HG02885 (cell line): ENCODE results near the gene LGI1.

ENCODE experiments used
- ATAC-seq: cut with Tn5 transposase; IDR thresholded peaks from one replicate; pipeline ENCODE4 v1.9.1; 2021; ENCODE audit warnings: mild to moderate bottlenecking; ENCODE audit not compliant: unreplicated experiment, poor library complexity

LGI1 gene

GRCh38 chr10:93841961-93842360 lies 84.2 kb downstream of the LGI1 start:
- no peak for ATAC-seq

DNA sequence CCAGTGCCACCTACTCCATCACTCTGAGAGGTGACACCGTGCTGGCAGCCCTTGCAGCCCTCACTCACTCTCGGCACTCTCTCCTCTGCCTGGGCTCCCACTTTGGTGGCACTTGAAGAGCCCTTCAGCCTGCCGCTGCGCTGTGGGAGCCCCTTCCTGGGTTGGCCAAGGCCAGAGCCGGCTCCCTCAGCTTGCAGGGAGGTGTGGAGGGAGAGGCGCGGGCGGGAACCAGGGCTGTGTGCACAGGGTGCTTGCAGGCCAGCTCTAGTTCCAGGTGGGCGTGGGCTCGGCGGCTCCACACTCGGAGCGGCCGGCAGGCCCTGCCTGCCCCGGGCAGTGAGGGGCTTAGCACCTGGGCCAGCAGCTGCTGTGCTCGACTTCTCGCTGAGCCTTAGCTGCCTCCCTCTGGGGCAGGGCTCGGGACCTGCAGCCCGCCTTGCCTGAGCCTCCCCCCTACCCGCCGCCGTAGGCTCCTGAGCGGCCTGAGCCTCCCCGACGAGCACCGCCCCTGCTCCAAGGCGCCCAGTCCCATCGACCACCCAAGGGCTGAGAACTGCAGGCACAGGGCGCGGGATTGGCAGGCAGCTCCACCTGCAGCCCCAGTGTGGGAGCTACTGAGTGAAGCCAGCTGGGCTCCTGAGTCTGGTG lies 87.4 kb downstream of the LGI1 start:
- no peak for ATAC-seq
